Activated CD4-positive, alpha-beta T cell treated with anti-CD3 and anti-CD28 coated beads for 48 hours (primary cell): ENCODE results near the gene OSTM1.

Source experiments
- DNase-seq: peaks from one replicate; pipeline ENCODE4 v3.0.0-alpha.2; 2020

Gene OSTM1, protein sequence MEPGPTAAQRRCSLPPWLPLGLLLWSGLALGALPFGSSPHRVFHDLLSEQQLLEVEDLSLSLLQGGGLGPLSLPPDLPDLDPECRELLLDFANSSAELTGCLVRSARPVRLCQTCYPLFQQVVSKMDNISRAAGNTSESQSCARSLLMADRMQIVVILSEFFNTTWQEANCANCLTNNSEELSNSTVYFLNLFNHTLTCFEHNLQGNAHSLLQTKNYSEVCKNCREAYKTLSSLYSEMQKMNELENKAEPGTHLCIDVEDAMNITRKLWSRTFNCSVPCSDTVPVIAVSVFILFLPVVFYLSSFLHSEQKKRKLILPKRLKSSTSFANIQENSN

DNA sequence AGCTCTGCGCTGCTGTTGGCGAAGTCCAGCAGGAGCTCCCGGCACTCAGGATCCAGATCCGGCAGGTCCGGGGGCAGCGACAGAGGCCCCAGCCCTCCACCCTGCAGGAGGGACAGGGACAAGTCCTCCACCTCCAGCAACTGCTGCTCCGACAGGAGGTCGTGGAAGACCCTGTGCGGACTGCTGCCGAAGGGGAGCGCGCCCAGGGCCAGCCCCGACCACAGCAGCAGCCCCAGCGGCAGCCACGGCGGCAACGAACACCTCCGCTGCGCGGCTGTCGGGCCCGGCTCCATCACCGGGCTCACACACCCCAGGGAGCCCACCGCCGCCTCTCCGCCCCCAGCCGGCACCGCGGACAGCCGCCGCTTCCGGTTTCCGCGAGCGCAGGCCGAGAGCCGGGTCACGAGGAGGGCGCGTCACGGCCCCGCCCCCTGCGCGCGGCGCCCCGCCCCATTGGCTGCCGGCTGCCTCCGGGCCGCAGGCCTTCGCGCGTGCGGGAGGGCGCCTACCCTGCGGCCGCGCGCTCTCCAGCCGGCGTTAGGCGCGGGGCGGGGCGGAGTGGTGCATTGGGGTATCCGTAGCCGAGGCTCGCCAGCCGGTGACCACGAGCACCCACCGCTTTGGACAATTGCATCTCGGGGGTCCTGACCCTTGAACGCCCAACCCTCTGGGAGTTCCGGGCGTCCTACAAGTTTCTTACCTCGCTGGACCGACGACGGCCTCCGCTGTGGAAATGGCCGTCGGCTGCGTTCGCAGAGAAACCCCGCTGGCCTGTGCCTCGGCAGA, at the start of gene OSTM1:
Gene OSTM1 (minus strand): TSS at position 383 of the 786 bp plus-strand sequence. CDS start 90 bp downstream, at position 293.
- peak; percentile 94 for DNase-seq

DNA sequence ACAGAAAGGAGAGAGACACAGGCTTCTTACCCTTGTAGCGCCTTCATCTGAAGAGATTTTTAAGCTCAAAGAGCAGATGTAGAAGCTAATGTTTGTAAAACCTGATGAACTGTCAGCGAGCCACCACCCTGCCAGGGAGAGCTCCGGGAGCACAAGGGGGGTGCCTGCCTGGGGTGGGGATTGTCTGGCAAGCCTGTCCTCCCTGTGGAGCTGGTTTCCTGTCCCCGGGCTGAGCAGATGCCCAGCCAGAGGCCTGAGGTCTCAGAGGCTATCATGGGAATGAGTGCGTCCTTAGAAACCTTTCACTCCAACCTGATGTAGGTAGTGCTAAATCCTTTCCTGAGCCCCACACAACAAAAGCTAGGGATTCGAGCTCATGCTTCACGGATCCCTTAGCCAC, 49.4 kb upstream of the OSTM1 start:
- DNase-seq, result no peak

DNA sequence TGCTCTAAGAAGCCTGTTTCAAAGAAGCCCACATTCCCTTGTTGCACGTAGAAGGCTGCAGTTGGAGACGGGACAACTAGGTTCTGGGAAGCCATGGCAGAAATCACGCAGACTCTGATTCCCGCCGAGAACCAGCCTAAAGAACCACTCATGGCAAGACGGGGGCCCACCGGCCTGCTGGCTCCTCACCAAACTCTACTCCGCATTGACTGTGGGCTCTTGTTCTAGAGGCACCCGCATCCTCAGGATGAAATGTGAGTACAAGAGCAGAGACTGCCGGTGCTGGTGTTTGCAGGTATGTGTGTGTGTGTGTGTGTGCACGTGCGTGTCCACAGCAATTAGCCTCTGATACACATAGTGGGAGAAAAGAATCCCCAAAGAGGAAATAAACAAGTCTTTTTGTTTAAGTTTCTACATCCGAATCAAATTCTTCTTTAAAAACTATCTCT, 49.0 kb upstream of the OSTM1 start:
- no peak for DNase-seq

DNA sequence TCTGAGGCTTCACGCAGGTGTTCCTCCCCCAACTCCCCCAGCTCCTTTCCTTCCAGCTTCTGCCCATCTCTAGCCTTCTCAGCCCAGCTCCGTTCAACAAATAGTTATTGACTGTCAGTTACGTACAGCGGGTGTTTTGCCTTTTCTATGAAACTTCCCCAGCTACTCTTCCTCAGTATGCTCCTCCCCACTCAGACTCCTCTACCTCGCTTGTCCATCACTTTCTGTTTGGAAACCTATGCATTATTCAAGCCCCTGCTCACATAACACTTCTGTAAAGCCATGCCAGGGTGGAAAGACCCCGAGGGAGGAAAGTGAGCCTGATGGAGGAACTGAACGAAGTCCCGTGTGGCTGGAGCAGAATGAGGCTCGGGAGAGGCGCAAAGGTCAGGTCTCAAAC, 47.1 kb upstream of the OSTM1 start:
- DNase-seq, result no peak

DNA sequence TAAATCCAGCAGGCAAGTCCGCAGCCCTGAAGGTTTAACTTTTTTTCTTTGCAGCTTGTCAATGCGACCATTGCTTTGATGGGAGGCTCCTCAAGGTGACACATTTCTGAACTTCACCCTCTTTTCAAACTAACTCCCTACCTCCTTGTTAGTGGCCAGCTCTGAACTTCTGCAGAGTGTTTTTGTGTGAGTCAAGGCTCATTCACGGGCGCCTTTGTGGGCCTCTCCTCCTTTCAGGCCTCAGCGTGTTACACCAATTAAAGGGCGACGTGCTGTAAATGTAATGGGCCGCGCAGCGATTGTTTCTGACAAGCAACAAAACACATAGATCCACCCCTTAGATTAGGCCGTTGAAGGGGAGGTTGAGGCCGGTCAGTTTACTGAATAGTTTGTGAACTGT, 45.8 kb upstream of the OSTM1 start:
- DNase-seq, result peak; percentile 27

DNA sequence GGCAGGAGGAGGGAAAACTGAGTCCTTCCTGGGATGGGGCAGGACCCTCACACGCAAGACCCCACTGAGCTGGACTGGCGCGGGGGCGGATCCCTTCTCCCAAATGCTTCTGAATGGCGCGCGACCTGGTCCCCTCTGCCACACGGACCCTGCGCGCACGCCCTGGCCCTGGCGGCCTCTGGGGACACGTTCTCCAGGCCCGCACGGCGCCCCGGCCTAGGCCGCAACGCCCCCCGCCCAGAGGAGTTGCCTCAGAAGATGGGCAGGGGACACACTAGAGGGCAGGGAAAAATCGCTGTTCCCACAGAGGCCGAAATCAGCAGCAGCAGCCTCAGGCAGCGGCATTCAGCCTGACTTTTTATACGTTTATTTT, 45.2 kb upstream of the OSTM1 start:
- DNase-seq, result no peak

DNA sequence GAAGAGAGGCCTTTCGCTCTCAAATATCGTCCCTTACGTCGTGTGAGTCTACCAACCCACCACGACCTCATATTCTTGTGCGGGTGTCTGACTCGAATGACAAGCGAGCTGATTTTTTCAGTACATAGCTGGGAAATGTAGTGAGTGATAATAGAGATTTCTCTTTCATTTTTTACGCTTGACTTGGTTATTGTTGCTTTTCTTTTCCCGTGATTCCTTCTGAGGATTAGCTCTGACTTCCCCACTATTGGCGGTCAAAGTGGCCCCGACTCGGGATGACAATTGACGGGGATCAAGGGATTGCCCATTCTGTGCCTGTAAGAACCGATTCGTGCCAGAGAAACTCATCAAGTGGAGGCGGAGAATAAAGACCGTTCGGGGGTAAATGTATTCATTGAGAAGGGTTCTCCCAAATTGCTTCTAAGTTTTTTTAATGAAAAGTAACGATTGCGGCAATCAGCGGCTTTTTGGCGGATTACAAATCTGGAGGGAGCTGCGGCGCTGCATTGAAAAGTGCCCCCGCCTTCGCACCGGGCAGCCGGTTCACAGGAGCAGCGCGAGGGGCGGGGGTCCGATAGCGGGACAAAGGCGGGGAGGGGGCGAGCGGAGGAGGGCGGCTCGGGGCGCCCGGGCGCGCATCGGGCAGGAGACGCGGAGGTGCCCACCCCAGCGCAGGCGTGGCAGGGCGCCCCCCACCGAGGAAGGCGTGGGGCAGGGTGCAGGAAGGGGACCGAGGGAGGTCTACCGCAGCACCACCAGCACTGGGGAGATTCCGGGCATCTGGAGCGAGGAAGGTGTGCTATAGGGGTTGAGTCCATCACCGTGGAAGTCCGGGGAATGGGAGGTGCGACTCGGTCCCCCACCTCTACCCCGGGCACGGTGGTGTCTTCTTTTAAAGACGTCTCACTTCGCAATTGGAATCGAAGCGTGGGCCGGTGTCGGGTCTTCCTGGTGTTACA, 44.5 kb upstream of the OSTM1 start:
- DNase-seq, result no peak

DNA sequence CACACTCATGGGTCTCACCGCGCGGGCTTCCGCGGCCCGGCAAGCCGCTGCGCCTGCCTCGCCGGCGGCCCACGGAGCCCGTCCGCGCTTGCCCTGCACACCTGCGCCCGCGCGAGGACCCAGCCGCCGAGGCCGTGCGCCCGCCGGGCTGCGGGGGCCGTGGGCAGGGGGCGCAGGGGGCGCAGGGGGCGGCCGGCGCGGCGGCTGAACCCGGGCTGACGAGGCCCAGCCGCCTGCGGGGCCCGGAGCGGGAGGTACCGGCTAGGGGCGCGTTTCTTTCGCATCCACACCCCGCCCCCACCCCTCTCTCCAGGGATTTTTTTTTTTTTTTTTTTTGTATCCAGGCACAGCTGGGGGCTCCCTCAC, 43.8 kb upstream of the OSTM1 start:
- no peak for DNase-seq

DNA sequence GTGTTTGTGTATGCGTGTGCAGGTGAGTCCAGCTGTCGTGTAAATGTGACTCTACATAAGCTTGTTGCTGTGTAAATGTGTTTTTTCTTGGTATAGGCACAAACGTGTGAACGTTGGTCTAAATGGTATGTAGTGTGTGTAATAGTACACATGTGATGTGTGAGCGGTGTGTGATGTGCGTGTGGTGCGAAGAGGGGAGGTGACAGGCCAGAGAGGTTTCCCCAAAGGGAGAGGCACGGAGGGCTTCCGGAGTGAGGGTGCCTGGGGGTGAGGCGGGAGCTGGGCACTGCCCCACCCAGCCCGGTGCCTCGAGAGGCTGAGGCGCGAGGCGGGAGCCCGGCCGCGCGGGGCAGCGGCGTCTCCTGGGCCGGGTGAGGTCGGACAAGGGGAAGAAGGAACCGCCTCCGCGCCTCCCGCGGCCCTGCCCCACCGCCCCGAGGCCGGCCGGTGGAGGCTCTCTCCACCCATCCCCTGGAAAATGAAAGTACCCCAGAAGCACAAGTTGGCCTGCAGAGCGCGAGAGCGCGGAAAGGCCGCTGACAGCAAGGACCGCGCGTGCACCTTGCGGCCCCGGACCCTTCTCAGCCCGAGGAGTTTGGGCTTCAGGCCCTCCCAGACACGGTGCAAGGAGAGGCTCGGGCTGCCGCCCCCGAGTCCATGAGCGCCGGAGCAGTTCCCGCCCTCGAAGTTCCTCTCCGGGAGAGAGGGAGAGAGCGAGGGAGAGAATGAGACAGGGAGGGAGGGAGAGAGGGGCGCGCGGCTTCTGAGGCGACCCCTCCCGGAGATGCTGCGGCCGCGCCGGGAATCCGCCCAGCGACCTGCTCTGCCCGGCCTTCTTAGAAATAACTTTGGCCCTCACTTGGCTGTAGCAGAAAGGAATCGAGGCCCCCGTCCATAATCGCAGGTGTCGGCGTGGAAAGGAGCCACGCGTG, 43.2 kb upstream of the OSTM1 start:
- DNase-seq, result peak; percentile 31

DNA sequence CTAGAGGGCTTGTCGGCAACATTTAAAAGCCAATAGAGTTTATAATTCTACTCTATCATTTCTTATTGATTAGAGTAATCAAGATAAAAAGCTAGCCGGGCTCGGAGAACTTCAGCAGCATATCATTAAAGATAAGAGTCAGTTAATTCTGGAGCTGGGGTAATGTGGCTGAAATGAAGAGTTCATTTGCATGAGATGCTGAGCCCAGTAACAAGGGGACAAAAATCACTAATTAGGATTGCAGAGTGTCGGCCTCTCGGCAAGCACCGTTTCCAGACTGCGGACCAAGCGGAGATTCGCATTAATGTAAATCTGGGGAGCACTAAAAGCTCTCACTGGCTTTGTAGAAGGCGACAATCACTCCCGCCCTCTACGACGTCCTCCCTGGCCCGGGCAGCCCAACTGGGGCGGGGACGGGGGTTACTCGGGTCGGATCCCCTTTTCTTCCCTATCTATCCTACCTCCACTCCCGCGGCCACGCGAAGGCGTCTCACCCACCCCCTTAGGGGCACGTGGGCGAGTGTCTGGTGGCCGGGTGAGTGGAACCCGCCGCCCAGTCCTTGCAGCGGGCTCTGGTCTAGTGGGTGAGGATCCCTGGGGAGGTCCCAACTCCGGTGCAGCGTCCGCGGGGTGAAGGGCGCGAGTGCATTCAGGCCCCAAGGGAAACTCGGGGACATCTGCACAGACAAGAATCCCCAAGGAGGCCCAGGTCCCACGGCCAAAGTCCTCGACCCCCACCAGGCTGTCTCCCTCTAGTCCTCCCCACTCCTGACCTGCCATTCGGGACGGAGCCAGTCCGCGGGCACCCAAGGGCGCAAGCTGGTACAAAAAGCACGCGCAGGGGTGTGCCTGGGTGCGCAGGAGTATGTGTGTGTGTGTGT, 42.2 kb upstream of the OSTM1 start:
- no peak for DNase-seq

DNA sequence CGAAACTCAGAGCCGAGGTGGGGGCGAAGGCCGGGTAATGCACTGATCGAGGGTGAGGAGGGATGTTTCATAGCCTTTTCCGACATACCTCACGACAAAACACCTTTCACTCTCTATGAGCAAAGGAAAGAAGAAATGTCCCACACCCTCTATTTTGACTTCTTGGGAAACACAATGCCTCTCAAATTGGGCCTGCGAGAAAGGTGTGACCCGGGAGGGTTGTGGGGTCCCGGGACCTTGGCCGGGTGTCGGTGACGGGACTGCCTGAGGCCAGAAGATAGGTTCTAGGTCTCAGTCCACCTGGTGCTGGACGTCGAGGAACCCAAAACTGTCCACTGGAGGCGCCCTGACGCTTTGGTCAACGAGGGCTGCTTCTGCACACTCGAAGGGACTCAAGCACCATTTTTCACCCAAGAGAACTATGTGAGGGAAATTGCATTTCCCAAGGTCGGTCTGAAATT, 41.1 kb upstream of the OSTM1 start:
- DNase-seq, result peak; percentile 38

DNA sequence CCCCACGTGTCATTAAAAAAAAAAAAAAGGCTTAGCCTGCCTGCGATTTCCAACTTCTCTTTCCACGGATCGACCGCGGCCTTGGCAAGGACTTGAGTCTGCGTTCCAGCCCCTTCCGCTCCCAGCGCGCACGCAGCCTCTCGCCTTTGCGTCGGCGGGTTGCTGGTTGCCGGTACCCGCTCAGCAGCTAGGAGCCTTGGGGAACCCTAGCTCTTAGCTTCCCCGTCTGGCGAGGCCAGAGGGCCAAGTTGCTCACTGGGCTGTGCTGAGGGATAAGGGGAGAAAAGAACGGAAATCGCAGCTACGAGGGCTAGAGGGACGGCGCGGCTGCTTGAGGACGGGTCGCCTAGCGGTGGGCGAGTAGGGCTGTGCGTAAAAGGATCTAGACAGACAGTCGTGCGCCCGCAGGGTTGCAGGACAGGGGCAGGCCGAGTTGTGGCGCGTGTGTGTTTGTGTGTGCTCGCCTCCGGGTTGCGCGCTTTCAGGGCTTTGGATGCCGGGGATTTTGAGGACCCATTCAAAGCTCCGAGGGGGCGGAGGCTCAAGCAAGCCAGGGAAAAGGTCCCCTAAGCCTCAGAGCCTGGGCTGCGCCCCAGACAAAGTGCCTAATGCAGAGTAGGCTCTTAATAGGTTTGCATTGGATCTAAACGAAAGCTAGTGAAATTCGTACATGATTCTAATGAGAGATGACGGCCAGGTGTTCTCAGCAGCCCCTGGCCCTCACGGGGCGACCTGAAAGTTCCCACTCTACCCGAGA, 40.5 kb upstream of the OSTM1 start:
- peak; percentile 64 for DNase-seq

DNA sequence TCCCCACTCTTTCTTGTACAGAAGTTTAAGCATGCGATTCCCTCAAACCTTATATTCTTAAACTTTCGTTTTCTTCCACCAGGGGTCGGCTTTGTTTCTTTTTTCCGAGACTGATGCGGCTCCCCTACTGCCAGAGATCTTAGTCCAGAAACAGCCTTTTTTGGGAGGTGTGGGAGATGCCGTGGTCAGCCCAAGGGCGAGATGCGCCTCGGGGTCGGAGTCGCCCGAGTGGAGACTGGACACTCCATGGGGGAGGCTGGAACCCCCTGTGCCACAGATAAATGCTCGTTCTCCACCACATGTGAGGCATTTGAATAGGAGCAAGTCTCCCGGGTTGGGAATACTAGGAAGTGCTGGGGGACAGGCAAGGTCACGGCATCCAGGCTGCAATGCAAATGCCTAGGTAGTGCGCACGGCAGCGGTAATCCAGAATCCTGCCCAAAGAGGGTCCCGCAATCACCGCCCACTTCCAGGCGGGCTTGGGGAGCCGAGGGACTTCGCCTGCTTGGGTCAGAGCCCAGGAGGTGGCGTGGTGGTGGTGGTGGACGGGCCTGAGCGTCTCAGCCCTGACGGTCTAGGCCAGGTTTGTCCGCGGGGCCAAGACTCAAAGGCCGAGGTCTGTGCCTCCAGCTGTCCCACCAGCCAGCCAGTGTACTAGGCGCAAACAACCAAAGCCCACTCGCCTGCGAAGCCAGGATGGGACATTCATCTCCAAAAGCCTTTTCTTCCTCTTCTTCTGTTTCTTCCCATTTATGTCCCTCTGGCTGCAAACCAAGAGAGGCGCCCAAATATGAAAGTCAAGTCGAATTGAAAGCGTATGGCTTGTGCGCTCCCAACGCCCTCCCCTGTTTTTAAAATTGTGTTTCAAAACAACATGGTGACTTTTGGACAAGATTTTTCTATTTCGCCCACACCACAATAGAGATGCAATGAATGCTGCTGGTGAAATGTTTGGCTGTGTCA, 39.3 kb upstream of the OSTM1 start:
- peak; percentile 31 for DNase-seq

DNA sequence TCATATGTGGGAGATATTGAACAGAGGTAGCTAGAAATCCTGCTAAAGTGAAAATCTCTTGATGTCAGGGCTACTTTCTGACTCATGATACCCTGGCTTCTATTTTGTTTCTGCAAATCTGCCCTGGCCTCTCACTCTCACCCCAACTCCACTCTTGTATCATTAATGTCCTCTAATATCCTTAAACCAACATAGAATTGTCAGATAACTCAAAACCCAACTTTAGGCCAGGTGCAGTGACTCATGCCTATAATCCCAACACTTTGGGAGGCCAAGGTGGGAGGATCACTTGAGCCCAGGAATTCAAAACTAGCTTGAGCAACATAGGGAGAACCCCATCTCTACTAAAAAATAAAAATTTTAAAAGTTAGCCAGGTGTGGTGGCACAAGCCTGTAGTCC, 33.8 kb upstream of the OSTM1 start:
- DNase-seq, result no peak

DNA sequence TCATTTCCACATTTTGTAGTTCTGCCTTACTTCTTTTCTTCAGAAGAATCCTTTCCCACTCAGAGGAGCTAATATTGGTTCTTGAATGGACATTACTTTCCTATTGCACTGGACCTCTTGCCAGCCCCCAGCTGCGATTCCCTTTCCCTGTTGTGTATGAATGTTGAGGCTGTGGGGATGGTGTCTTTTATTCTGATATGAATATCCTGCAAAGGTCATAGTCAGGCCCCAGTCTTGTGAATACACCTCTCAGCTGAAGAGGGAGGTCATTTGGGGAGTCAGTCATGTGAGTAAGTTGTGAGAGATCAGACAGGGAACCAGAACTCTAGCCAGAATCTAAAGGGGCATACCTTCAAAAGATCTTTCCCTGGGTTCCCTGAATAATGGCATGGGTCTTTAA, 32.6 kb upstream of the OSTM1 start:
- DNase-seq, result no peak

DNA sequence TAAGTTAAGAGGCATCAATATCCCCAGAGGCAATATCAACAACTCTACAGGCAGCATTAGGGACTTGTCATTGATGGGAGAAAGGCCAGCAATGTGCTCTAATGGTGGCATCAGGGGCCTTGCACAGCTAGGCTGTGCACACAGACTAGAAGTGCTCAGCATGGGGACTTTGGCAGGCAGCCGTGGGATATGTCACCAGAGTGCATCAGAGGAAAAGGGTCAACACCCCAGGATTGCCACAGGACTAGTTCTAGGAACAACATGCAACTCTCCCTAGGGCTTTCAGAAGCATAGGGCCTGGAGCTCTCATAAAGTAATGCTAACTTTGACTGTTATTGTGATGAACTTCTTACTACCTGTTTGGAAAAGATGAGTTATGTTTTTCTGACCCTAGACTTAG, 32.2 kb upstream of the OSTM1 start:
- DNase-seq, result no peak

DNA sequence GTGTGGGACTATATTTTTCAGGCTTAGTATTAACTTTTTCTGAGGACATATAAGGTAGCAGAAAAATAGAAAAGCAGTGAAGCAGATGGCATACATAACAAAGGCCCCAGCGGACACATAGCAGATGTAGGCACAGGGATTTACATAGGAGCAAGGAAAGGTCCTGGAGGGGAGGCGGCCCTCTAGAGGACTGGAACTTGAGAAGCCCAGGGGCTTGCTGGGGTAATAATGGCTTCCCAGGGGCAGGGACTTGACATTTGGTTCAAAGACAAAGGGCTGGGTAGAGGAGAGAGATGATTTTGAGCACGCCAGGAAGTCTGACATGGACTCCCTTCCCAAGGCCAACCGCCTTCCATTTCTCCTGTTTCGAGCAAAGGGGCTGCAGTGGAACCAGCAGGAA, 31.7 kb upstream of the OSTM1 start:
- no peak for DNase-seq

DNA sequence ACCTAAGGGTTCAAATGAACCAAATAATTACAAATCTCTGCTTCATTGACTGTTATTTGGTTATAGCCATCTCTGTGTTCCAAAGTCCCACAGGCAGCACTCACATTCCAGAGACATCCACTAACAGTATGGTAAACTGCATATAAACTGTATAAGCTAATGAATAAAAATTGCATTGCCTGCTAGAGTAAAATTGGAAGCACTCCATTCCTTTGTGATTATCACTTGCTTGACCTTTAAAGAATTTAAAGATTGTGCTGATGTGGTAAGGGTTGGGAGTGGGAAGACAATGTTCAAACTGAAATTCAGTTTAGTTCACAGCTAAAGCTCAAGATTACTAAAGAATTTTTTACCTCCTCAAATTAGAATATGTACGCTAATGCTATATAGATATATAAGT, 31.0 kb upstream of the OSTM1 start:
- no peak for DNase-seq

DNA sequence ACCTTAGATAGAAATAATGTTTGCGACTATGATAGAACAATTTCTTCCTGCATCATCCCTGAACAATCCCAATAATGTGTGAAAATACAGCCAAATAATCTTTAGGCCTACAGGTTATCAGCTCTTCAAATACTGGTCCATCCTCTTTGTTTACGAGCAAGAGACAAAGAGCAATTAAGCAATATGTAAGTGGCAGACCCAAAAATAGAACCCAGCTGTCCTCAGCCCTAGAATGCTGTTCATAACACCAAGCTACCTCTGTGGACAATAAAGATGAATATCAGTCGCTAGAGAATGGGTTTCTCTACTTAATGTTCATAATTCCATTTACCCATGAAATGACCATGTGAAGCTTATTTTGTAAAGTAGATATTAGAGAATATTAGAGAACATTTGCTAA, 28.4 kb upstream of the OSTM1 start:
- DNase-seq, result no peak
